ENCODE data around the gene MYH10.

DNA sequence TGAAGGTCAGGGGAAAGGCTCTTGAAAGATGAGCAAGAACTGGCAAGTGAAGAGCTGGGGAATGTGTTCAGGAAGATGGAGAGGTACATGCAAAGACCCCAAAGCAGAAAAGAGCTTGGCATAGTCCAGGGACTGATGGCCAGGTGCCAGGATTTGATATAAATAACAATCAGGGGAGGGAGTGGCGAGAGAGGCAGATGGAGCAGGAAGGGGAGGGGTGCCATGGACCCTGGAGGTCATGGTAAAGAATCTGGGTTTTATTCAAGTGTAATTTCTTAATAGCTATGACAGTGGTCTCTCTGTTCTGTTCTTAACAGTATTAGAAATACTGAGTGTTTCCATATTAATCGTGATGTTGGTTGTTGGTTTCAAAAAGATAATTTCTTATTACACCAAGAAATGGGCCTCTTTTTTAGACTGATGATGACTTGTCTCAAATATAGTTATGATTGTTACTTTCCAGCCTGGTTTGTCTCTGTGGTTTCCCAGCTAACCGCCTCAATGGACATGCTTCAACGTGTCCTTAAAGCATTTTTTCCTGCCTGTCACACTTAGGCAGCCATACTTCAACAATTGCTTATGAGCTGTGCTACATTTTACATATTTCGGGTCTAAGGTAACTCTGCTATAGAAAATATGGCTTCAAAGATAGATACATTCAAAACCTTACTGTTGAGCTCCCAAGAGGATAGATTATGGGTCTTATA, 49.4 kb downstream of the MYH10 start:
- TF ChIP-seq, protein P1, sequence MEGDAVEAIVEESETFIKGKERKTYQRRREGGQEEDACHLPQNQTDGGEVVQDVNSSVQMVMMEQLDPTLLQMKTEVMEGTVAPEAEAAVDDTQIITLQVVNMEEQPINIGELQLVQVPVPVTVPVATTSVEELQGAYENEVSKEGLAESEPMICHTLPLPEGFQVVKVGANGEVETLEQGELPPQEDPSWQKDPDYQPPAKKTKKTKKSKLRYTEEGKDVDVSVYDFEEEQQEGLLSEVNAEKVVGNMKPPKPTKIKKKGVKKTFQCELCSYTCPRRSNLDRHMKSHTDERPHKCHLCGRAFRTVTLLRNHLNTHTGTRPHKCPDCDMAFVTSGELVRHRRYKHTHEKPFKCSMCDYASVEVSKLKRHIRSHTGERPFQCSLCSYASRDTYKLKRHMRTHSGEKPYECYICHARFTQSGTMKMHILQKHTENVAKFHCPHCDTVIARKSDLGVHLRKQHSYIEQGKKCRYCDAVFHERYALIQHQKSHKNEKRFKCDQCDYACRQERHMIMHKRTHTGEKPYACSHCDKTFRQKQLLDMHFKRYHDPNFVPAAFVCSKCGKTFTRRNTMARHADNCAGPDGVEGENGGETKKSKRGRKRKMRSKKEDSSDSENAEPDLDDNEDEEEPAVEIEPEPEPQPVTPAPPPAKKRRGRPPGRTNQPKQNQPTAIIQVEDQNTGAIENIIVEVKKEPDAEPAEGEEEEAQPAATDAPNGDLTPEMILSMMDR (IDR thresholded peaks at IDR 0.05; ENCODE audit: low read length): no peak
- TF ChIP-seq EZH2 (IDR thresholded peaks at IDR 0.05; ENCODE audit: borderline replicate concordance, low read length): no peak

All from OCI-LY1 (cell line).